ENCODE results near the gene XIRP1. TPM values are rescaled to one million over a fixed set of nuclear protein-coding genes. Genes with fewer than 3 reads are reported as not detected.

XIRP1 gene
- total RNA-seq, 1 donor from 2014 or later, result 0.21 TPM

- TF ChIP-seq CTCF (IDR thresholded peaks at IDR 0.05; ENCODE audit: unreplicated experiment), result no peak
- Mint-ChIP-seq H3K4me1 (ENCODE audit: unreplicated experiment) (peaks cover 29% of the 10 kb centered on the region), H3K27me3 (ENCODE audit: unreplicated experiment) (no peaks in the 10 kb centered on the region), H3K9me3 (ENCODE audit: unreplicated experiment) (no peaks in the 10 kb centered on the region), H3K36me3 (ENCODE audit: low read depth, unreplicated experiment) (no peaks in the 10 kb centered on the region), H3K27ac (ENCODE audit: unreplicated experiment) (no peak overlapping the region), H3K4me3 (ENCODE audit: unreplicated experiment) (no peak overlapping the region)
- no peak for DNase-seq (ENCODE audit: low spot score)
These were observed 24.1 kb downstream of the XIRP1 start for GRCh38 chr3:39168156-39168780.

- Mint-ChIP-seq H3K4me3 (ENCODE audit: unreplicated experiment) (no peak overlapping the region), H3K36me3 (ENCODE audit: low read depth, unreplicated experiment) (no peaks in the 10 kb centered on the region)
- no peak for DNase-seq (ENCODE audit: low spot score)
These were observed 25.4 kb downstream of the XIRP1 start for GRCh38 chr3:39166932-39167532.

GRCh38 chr3:39166134-39166710, 26.2 kb downstream of the XIRP1 start:
- no peak for DNase-seq (ENCODE audit: low spot score)
- TF ChIP-seq CTCF (IDR thresholded peaks at IDR 0.05; ENCODE audit: unreplicated experiment), result no peak
- Mint-ChIP-seq H3K27ac (ENCODE audit: unreplicated experiment) (peak overlapping the region; percentile 58), H3K9me3 (ENCODE audit: unreplicated experiment) (no peaks in the 10 kb centered on the region), H3K36me3 (ENCODE audit: low read depth, unreplicated experiment) (no peaks in the 10 kb centered on the region), H3K4me1 (ENCODE audit: unreplicated experiment) (peaks cover 29% of the 10 kb centered on the region), H3K27me3 (ENCODE audit: unreplicated experiment) (no peaks in the 10 kb centered on the region), H3K4me3 (ENCODE audit: unreplicated experiment) (no peak overlapping the region)

More at GRCh38 chr3:39166932-39167532, 25.4 kb downstream of the XIRP1 start:
- Mint-ChIP-seq H3K4me1 (ENCODE audit: unreplicated experiment) (peaks cover 29% of the 10 kb centered on the region), H3K9me3 (ENCODE audit: unreplicated experiment) (no peaks in the 10 kb centered on the region), H3K27me3 (ENCODE audit: unreplicated experiment) (no peaks in the 10 kb centered on the region), H3K27ac (ENCODE audit: unreplicated experiment) (no peak overlapping the region)
- TF ChIP-seq CTCF (IDR thresholded peaks at IDR 0.05; ENCODE audit: unreplicated experiment), result no peak

- TF ChIP-seq CTCF (IDR thresholded peaks at IDR 0.05; ENCODE audit: unreplicated experiment), result no peak
- Mint-ChIP-seq H3K9me3 (ENCODE audit: unreplicated experiment) (no peaks in the 10 kb centered on the region), H3K27ac (ENCODE audit: unreplicated experiment) (no peak overlapping the region), H3K4me3 (ENCODE audit: unreplicated experiment) (no peak overlapping the region), H3K27me3 (ENCODE audit: unreplicated experiment) (no peaks in the 10 kb centered on the region), H3K36me3 (ENCODE audit: low read depth, unreplicated experiment) (no peaks in the 10 kb centered on the region), H3K4me1 (ENCODE audit: unreplicated experiment) (peaks cover 29% of the 10 kb centered on the region)
- DNase-seq (ENCODE audit: low spot score), result no peak
These were observed 26.9 kb downstream of the XIRP1 start for GRCh38 chr3:39165518-39165917.

- no peak overlapping the region for H3K4me3 Mint-ChIP-seq (ENCODE audit: unreplicated experiment)
- no peaks in the 10 kb centered on the region for H3K36me3 Mint-ChIP-seq (ENCODE audit: low read depth, unreplicated experiment)
- peaks cover 29% of the 10 kb centered on the region for H3K4me1 Mint-ChIP-seq (ENCODE audit: unreplicated experiment)
- no peak for TF ChIP-seq CTCF (IDR thresholded peaks at IDR 0.05; ENCODE audit: unreplicated experiment)
- no peaks in the 10 kb centered on the region for H3K9me3 Mint-ChIP-seq (ENCODE audit: unreplicated experiment)
- H3K27me3 Mint-ChIP-seq (ENCODE audit: unreplicated experiment), result peaks cover under 1% of the 10 kb centered on the region
- H3K27ac Mint-ChIP-seq (ENCODE audit: unreplicated experiment), result no peak overlapping the region
- DNase-seq (ENCODE audit: low spot score), result no peak
These were observed 28.0 kb downstream of the XIRP1 start for GRCh38 chr3:39164414-39164813.
